GM23338 (cell line): ENCODE results near the gene TMPRSS6. TPM values are rescaled to one million over a fixed set of nuclear protein-coding genes. Genes with fewer than 3 reads are reported as not detected.

ENCODE experiments used
- ATAC-seq: fragments of 200-7000 bp; cut with Tn5 transposase; 3 replicates; pipeline ENCODE4 v1.9.1; 2020
- DNase-seq: peaks from one replicate; pipeline ENCODE4 v3.0.0-alpha.2; 2015; ENCODE audit warnings: low spot score
- H2AFZ ChIP-seq: fragments of 200-600 bp; sonication (generic); 2 replicates; pipeline ENCODE4 v1.8.0; 2016; ENCODE audit warnings: antibody characterized with exemption, mild to moderate bottlenecking, moderate library complexity
- H3F3A ChIP-seq: fragments of 200-600 bp; sonication (generic); replicated peaks from 2 replicates; pipeline ENCODE4 v1.8.0; 2017; ENCODE audit warnings: antibody characterized with exemption, mixed run types, low read depth
- H3K27ac ChIP-seq: fragments of 200-600 bp; sonication (generic); 2 replicates; pipeline ENCODE4 v1.6.1; 2016; ENCODE audit warnings: low read depth
- H3K27me3 ChIP-seq: fragments of 200-600 bp; sonication (generic); 2 replicates; pipeline ENCODE4 v1.8.0; 2016; ENCODE audit warnings: mild to moderate bottlenecking, mixed run types, moderate library complexity; ENCODE audit not compliant: insufficient read depth
- H3K36me3 ChIP-seq: fragments of 200-600 bp; sonication (generic); 2 replicates; pipeline ENCODE4 v1.8.0; 2016; ENCODE audit warnings: mild to moderate bottlenecking; ENCODE audit not compliant: insufficient read depth
- H3K4me1 ChIP-seq: fragments of 200-600 bp; sonication (generic); 2 replicates; pipeline ENCODE4 v1.8.0; 2016; ENCODE audit warnings: mild to moderate bottlenecking, moderate library complexity; ENCODE audit not compliant: insufficient read depth
- H3K4me2 ChIP-seq: fragments of 200-600 bp; sonication (generic); 2 replicates; pipeline ENCODE4 v1.7.1; 2017; ENCODE audit warnings: mixed run types
- H3K4me3 ChIP-seq: fragments of 200-600 bp; sonication (generic); 2 replicates; pipeline ENCODE4 v1.6.1; 2016; ENCODE audit warnings: mixed run types
- H3K79me2 ChIP-seq: fragments of 200-600 bp; sonication (generic); replicated peaks from 2 replicates; pipeline ENCODE4 v1.8.0; 2017; ENCODE audit warnings: mild to moderate bottlenecking; ENCODE audit not compliant: insufficient read depth
- H3K9me2 ChIP-seq: fragments of 200-600 bp; sonication (generic); 2 replicates; pipeline ENCODE4 v1.8.0; 2017; ENCODE audit not compliant: insufficient read depth
- H4K20me1 ChIP-seq: fragments of 200-600 bp; sonication (generic); replicated peaks from 2 replicates; pipeline ENCODE4 v1.8.0; 2017; ENCODE audit warnings: mild to moderate bottlenecking; ENCODE audit not compliant: insufficient read depth
- H3K27ac Mint-ChIP-seq: 2 replicates; pipeline ENCODE4 v1.8.0; 2020; ENCODE audit warnings: inconsistent platforms, mild to moderate bottlenecking, moderate library complexity, mixed read lengths
- H3K27me3 Mint-ChIP-seq: 3 replicates; pipeline ENCODE4 v1.8.0; 2022; ENCODE audit warnings: low read depth, mild to moderate bottlenecking, moderate library complexity, mixed read lengths, inconsistent platforms; ENCODE audit not compliant: insufficient read depth, poor library complexity
- H3K36me3 Mint-ChIP-seq: 3 replicates; pipeline ENCODE4 v1.8.0; 2021; ENCODE audit warnings: low read depth, mild to moderate bottlenecking, inconsistent platforms, moderate library complexity, mixed read lengths
- H3K4me1 Mint-ChIP-seq: 3 replicates; pipeline ENCODE4 v1.8.0; 2020; ENCODE audit warnings: mild to moderate bottlenecking, inconsistent platforms, mixed read lengths
- H3K4me3 Mint-ChIP-seq: 3 replicates; pipeline ENCODE4 v1.8.0; 2021; ENCODE audit warnings: moderate library complexity, mild to moderate bottlenecking, inconsistent platforms, mixed read lengths
- H3K9me3 Mint-ChIP-seq: 3 replicates; pipeline ENCODE4 v1.8.0; 2020; ENCODE audit warnings: moderate library complexity, mild to moderate bottlenecking, inconsistent platforms, mixed read lengths
- CREB1 ChIP-seq: fragments of 250-450 bp; sonication (Bioruptor Pico); IDR thresholded peaks from 2 replicates; pipeline ENCODE4 v1.5.0; 2020; ENCODE audit warnings: low read depth, mild to moderate bottlenecking, moderate library complexity
- EZH2 ChIP-seq: fragments of 200-600 bp; sonication (generic); IDR thresholded peaks from one replicate; pipeline ENCODE4 v1.8.0; 2017; ENCODE audit warnings: antibody characterized with exemption, mild to moderate bottlenecking, low read depth; ENCODE audit not compliant: unreplicated experiment
- EZH2phosphoT487 ChIP-seq: fragments of 200-600 bp; sonication (generic); IDR thresholded peaks from one replicate; pipeline ENCODE4 v1.8.1; 2018; ENCODE audit warnings: antibody characterized with exemption; ENCODE audit not compliant: unreplicated experiment
- JUNB ChIP-seq: IDR thresholded peaks from one replicate; pipeline ENCODE4 v1.6.1; 2016; ENCODE audit warnings: antibody characterized with exemption; ENCODE audit not compliant: unreplicated experiment
- NANOG ChIP-seq: IDR thresholded peaks from 2 replicates; pipeline ENCODE4 v1.6.1; 2016; ENCODE audit warnings: antibody characterized with exemption, borderline replicate concordance
- POLR2AphosphoS5 ChIP-seq: IDR thresholded peaks from 2 replicates; pipeline ENCODE4 v1.6.1; 2016; ENCODE audit warnings: antibody characterized with exemption, low read depth
- STAT1 ChIP-seq: IDR thresholded peaks from one replicate; pipeline ENCODE4 v1.6.1; 2016; ENCODE audit warnings: antibody characterized with exemption; ENCODE audit not compliant: unreplicated experiment
- ZNF114 ChIP-seq: fragments of 250-450 bp; sonication (Bioruptor Pico); IDR thresholded peaks from 2 replicates; pipeline ENCODE4 v1.5.0; 2020; ENCODE audit warnings: mild to moderate bottlenecking, moderate library complexity
- ZNF331 ChIP-seq: fragments of 250-450 bp; sonication (Bioruptor Pico); IDR thresholded peaks from 2 replicates; pipeline ENCODE4 v1.5.0; 2020; ENCODE audit warnings: low read depth, mild to moderate bottlenecking, moderate library complexity
- polyA plus RNA-seq: library from polyadenylated mRNA; unstranded; fragments of >200 nt; fragmentation: Nextera tagmentation; extraction: Ambion mirVana; gene quantifications from 2 replicates; pipeline ENCODE4 v1.2.1, GENCODE V29; 2016
- total RNA-seq: library from RNA; depleted of rRNA; stranded (reverse); fragments of >200 nt; shearing (Covaris generic); gene quantifications from 2 replicates; pipeline ENCODE4 v1.2.3, GENCODE V29; 2014
- TF ChIP-seq, protein P1 (sequence below): IDR thresholded peaks from 2 replicates; pipeline ENCODE4 v1.6.1; 2016; ENCODE audit warnings: antibody characterized with exemption
- TF ChIP-seq, protein P2 (sequence below), 2 experiments: fragments of 200-600 bp in 1 of 2; sonication (generic) in 1 of 2; conservative IDR thresholded peaks; 2 replicates each; pipeline versions ENCODE4 v1.5.1 to v1.6.1; 2016 to 2017; ENCODE audit warnings: antibody characterized with exemption in 2 of 2, low read depth in 2 of 2, mild to moderate bottlenecking in 2 of 2, moderate library complexity in 1 of 2
- TF ChIP-seq, protein P3 (sequence below): fragments of 250-450 bp; sonication (Bioruptor Pico); IDR thresholded peaks from 2 replicates; pipeline ENCODE4 v1.5.0; 2020; ENCODE audit warnings: mild to moderate bottlenecking, moderate library complexity
- TF ChIP-seq, protein P4 (sequence below): IDR thresholded peaks from one replicate; pipeline ENCODE4 v1.6.1; 2018; ENCODE audit warnings: antibody characterized with exemption; ENCODE audit not compliant: unreplicated experiment

Gene TMPRSS6
- total and polyA plus RNA-seq, 2 experiments from 2014 or later = 0.13 TPM; not detected in 1

DNA sequence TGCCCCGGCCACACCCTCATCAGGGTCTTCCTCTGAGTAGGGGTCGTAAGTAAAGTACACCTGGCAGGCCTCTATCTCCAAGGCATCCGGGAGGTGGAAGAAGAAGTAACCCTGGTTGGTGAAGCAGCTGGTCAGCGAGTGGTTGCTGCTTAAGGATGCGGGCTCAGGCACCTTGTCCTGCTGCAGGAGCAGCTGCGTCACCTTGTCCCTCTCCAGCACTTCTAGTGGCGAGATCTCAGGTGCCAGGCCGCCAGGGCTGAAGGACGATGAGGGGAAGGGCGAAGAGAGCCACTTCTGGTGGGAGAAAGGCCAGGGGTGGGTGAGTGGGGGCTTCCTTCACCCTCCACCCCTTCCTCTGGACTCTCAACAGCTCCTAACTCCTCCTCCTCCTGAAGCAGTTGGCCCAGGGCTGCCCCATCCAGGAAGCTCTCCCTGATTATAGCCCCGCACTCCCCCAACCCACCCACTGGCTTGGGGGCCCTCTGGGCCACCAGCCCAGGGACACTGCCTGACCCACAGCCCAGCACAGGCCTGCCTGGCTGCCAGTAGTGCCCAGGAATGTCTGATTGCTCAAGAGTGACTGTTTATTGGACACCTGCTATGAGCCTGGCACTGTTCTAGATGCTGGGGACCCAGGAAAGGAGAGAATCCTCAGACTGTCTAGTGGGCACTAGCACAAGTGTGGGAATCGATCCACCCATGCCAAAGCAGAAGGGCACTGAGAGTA, 19.2 kb upstream of the TMPRSS6 start:
- DNase-seq (no peak), ATAC-seq (no peak)
- Histone ChIP-seq H3K4me2 (no peak overlapping the region), H3K27ac (no peak overlapping the region), H3K9me2 (no peaks in the 10 kb centered on the region), H3F3A (no peaks in the 10 kb centered on the region), H3K4me3 (no peak overlapping the region), H4K20me1 (no peaks in the 10 kb centered on the region), H2AFZ (no peak overlapping the region), H3K4me1 (no peaks in the 10 kb centered on the region), H3K27me3 (no peaks in the 10 kb centered on the region), H3K79me2 (no peaks in the 10 kb centered on the region), H3K36me3 (no peaks in the 10 kb centered on the region)
- Mint-ChIP-seq H3K27me3 (peaks cover 14% of the 10 kb centered on the region), H3K9me3 (no peaks in the 10 kb centered on the region), H3K4me3 (no peak overlapping the region), H3K27ac (no peak overlapping the region), H3K36me3 (no peaks in the 10 kb centered on the region), H3K4me1 (peaks cover 22% of the 10 kb centered on the region; the same call in 2 of the 3 replicates)
- TF ChIP-seq JUNB (no peak), EZH2phosphoT487 (no peak), ZNF331 (CRISPR knock-in tag) (no peak), STAT1 (no peak), ZNF114 (CRISPR knock-in tag) (no peak), EZH2 (no peak), NANOG (no peak), POLR2AphosphoS5 (no peak), CREB1 (CRISPR knock-in tag) (no peak)
- TF ChIP-seq, protein P1, sequence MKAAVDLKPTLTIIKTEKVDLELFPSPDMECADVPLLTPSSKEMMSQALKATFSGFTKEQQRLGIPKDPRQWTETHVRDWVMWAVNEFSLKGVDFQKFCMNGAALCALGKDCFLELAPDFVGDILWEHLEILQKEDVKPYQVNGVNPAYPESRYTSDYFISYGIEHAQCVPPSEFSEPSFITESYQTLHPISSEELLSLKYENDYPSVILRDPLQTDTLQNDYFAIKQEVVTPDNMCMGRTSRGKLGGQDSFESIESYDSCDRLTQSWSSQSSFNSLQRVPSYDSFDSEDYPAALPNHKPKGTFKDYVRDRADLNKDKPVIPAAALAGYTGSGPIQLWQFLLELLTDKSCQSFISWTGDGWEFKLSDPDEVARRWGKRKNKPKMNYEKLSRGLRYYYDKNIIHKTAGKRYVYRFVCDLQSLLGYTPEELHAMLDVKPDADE = no peak
- TF ChIP-seq, protein P2, sequence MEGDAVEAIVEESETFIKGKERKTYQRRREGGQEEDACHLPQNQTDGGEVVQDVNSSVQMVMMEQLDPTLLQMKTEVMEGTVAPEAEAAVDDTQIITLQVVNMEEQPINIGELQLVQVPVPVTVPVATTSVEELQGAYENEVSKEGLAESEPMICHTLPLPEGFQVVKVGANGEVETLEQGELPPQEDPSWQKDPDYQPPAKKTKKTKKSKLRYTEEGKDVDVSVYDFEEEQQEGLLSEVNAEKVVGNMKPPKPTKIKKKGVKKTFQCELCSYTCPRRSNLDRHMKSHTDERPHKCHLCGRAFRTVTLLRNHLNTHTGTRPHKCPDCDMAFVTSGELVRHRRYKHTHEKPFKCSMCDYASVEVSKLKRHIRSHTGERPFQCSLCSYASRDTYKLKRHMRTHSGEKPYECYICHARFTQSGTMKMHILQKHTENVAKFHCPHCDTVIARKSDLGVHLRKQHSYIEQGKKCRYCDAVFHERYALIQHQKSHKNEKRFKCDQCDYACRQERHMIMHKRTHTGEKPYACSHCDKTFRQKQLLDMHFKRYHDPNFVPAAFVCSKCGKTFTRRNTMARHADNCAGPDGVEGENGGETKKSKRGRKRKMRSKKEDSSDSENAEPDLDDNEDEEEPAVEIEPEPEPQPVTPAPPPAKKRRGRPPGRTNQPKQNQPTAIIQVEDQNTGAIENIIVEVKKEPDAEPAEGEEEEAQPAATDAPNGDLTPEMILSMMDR (conservative IDR thresholded peaks at IDR 0.05; ENCODE audit: low read depth in 2 of 2) = no peak
- TF ChIP-seq, protein P3, sequence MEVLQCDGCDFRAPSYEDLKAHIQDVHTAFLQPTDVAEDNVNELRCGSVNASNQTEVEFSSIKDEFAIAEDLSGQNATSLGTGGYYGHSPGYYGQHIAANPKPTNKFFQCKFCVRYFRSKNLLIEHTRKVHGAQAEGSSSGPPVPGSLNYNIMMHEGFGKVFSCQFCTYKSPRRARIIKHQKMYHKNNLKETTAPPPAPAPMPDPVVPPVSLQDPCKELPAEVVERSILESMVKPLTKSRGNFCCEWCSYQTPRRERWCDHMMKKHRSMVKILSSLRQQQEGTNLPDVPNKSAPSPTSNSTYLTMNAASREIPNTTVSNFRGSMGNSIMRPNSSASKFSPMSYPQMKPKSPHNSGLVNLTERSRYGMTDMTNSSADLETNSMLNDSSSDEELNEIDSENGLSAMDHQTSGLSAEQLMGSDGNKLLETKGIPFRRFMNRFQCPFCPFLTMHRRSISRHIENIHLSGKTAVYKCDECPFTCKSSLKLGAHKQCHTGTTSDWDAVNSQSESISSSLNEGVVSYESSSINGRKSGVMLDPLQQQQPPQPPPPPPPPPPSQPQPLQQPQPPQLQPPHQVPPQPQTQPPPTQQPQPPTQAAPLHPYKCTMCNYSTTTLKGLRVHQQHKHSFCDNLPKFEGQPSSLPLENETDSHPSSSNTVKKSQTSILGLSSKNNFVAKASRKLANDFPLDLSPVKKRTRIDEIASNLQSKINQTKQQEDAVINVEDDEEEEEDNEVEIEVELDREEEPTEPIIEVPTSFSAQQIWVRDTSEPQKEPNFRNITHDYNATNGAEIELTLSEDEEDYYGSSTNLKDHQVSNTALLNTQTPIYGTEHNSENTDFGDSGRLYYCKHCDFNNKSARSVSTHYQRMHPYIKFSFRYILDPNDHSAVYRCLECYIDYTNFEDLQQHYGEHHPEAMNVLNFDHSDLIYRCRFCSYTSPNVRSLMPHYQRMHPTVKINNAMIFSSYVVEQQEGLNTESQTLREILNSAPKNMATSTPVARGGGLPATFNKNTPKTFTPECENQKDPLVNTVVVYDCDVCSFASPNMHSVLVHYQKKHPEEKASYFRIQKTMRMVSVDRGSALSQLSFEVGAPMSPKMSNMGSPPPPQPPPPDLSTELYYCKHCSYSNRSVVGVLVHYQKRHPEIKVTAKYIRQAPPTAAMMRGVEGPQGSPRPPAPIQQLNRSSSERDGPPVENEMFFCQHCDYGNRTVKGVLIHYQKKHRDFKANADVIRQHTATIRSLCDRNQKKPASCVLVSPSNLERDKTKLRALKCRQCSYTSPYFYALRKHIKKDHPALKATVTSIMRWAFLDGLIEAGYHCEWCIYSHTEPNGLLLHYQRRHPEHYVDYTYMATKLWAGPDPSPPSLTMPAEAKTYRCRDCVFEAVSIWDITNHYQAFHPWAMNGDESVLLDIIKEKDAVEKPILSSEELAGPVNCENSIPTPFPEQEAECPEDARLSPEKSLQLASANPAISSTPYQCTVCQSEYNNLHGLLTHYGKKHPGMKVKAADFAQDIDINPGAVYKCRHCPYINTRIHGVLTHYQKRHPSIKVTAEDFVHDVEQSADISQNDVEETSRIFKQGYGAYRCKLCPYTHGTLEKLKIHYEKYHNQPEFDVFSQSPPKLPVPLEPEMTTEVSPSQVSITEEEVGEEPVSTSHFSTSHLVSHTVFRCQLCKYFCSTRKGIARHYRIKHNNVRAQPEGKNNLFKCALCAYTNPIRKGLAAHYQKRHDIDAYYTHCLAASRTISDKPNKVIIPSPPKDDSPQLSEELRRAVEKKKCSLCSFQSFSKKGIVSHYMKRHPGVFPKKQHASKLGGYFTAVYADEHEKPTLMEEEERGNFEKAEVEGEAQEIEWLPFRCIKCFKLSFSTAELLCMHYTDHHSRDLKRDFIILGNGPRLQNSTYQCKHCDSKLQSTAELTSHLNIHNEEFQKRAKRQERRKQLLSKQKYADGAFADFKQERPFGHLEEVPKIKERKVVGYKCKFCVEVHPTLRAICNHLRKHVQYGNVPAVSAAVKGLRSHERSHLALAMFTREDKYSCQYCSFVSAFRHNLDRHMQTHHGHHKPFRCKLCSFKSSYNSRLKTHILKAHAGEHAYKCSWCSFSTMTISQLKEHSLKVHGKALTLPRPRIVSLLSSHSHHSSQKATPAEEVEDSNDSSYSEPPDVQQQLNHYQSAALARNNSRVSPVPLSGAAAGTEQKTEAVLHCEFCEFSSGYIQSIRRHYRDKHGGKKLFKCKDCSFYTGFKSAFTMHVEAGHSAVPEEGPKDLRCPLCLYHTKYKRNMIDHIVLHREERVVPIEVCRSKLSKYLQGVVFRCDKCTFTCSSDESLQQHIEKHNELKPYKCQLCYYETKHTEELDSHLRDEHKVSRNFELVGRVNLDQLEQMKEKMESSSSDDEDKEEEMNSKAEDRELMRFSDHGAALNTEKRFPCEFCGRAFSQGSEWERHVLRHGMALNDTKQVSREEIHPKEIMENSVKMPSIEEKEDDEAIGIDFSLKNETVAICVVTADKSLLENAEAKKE (CRISPR knock-in tag) = no peak
- TF ChIP-seq, protein P4, sequence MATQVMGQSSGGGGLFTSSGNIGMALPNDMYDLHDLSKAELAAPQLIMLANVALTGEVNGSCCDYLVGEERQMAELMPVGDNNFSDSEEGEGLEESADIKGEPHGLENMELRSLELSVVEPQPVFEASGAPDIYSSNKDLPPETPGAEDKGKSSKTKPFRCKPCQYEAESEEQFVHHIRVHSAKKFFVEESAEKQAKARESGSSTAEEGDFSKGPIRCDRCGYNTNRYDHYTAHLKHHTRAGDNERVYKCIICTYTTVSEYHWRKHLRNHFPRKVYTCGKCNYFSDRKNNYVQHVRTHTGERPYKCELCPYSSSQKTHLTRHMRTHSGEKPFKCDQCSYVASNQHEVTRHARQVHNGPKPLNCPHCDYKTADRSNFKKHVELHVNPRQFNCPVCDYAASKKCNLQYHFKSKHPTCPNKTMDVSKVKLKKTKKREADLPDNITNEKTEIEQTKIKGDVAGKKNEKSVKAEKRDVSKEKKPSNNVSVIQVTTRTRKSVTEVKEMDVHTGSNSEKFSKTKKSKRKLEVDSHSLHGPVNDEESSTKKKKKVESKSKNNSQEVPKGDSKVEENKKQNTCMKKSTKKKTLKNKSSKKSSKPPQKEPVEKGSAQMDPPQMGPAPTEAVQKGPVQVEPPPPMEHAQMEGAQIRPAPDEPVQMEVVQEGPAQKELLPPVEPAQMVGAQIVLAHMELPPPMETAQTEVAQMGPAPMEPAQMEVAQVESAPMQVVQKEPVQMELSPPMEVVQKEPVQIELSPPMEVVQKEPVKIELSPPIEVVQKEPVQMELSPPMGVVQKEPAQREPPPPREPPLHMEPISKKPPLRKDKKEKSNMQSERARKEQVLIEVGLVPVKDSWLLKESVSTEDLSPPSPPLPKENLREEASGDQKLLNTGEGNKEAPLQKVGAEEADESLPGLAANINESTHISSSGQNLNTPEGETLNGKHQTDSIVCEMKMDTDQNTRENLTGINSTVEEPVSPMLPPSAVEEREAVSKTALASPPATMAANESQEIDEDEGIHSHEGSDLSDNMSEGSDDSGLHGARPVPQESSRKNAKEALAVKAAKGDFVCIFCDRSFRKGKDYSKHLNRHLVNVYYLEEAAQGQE = no peak
